Astrocyte (in vitro differentiated cells and primary cell): Measurements from ENCODE around the gene SAP30BP. TPM values are rescaled to one million over a fixed set of nuclear protein-coding genes. Genes with fewer than 3 reads are reported as not detected.

Source experiments
- DNase-seq: peaks from one replicate; pipeline ENCODE4 v3.0.0-alpha.2; 2010; ENCODE audit warnings: low read depth
- FAIRE-seq: peaks from 2 replicates; lab custom pipeline; 2011; peaks lifted over from hg19 to GRCh38; lab: Jason Lieb, UNC
- H2AFZ ChIP-seq: 2 replicates; pipeline ENCODE4 v1.6.0; 2012; ENCODE audit warnings: low read depth, low read length, inconsistent platforms
- H3K27ac ChIP-seq: 2 replicates; pipeline ENCODE4 v1.5.1; 2011; ENCODE audit warnings: low read depth, low read length, inconsistent platforms
- H3K27me3 ChIP-seq: 2 replicates; pipeline ENCODE4 v1.6.0; 2011; ENCODE audit warnings: low read length, inconsistent platforms; ENCODE audit not compliant: insufficient read depth
- H3K36me3 ChIP-seq: 2 replicates; pipeline ENCODE4 v1.5.1; 2011; ENCODE audit warnings: low read length, inconsistent platforms; ENCODE audit not compliant: insufficient read depth
- H3K4me1 ChIP-seq: 2 replicates; pipeline ENCODE4 v1.5.1; 2011; ENCODE audit warnings: low read length, inconsistent platforms; ENCODE audit not compliant: insufficient read depth
- H3K4me2 ChIP-seq: 2 replicates; pipeline ENCODE4 v1.6.0; 2012; ENCODE audit warnings: low read length, inconsistent platforms
- H3K4me3 ChIP-seq: 2 replicates; pipeline ENCODE4 v1.5.1; 2011; ENCODE audit warnings: low read depth, mild to moderate bottlenecking, low read length, inconsistent platforms; ENCODE audit not compliant: insufficient read depth
- H3K79me2 ChIP-seq: 2 replicates; pipeline ENCODE4 v1.6.0; 2012; ENCODE audit warnings: mild to moderate bottlenecking, low read length, inconsistent platforms; ENCODE audit not compliant: insufficient read depth
- H3K9ac ChIP-seq: 2 replicates; pipeline ENCODE4 v1.6.0; 2012; ENCODE audit warnings: mild to moderate bottlenecking, low read length, inconsistent platforms
- H3K9me3 ChIP-seq: 2 replicates; pipeline ENCODE4 v1.5.1; 2012; ENCODE audit warnings: low read depth, mild to moderate bottlenecking, low read length, inconsistent platforms; ENCODE audit not compliant: insufficient read depth
- H4K20me1 ChIP-seq: 2 replicates; pipeline ENCODE4 v1.6.0; 2012; ENCODE audit warnings: low read length, inconsistent platforms; ENCODE audit not compliant: insufficient read depth
- H3K27ac Mint-ChIP-seq: one replicate; pipeline ENCODE4 v1.8.0; 2021; ENCODE audit warnings: mild to moderate bottlenecking, mixed read lengths; ENCODE audit not compliant: unreplicated experiment
- H3K27me3 Mint-ChIP-seq: one replicate; pipeline ENCODE4 v1.8.0; 2021; ENCODE audit warnings: low read depth, mixed read lengths; ENCODE audit not compliant: unreplicated experiment
- H3K36me3 Mint-ChIP-seq: one replicate; pipeline ENCODE4 v1.8.0; 2021; ENCODE audit warnings: low read depth, mixed read lengths; ENCODE audit not compliant: unreplicated experiment
- H3K4me1 Mint-ChIP-seq: one replicate; pipeline ENCODE4 v1.8.0; 2021; ENCODE audit warnings: low read depth, mixed read lengths; ENCODE audit not compliant: unreplicated experiment
- H3K4me3 Mint-ChIP-seq: one replicate; pipeline ENCODE4 v1.8.0; 2021; ENCODE audit warnings: mild to moderate bottlenecking, moderate library complexity, mixed read lengths; ENCODE audit not compliant: unreplicated experiment
- H3K9me3 Mint-ChIP-seq: one replicate; pipeline ENCODE4 v1.8.0; 2021; ENCODE audit warnings: mild to moderate bottlenecking, mixed read lengths; ENCODE audit not compliant: unreplicated experiment
- EZH2 ChIP-seq: IDR thresholded peaks from 2 replicates; pipeline ENCODE4 v1.6.1; 2012; ENCODE audit warnings: mild to moderate bottlenecking, low read length, inconsistent platforms; ENCODE audit not compliant: insufficient read depth
- total RNA-seq: library from RNA; stranded (reverse); gene quantifications from 2 replicates; pipeline ENCODE4 v1.2.1, GENCODE V29; 2021
- TF ChIP-seq, protein P1 (sequence below): IDR thresholded peaks from 2 replicates; pipeline ENCODE4 v1.5.1; 2011; ENCODE audit warnings: low read depth, mild to moderate bottlenecking, inconsistent platforms, low read length, moderate library complexity; ENCODE audit not compliant: insufficient read depth

SAP30BP gene
- total RNA-seq, 1 donor from 2014 or later = 99.2 TPM

DNA sequence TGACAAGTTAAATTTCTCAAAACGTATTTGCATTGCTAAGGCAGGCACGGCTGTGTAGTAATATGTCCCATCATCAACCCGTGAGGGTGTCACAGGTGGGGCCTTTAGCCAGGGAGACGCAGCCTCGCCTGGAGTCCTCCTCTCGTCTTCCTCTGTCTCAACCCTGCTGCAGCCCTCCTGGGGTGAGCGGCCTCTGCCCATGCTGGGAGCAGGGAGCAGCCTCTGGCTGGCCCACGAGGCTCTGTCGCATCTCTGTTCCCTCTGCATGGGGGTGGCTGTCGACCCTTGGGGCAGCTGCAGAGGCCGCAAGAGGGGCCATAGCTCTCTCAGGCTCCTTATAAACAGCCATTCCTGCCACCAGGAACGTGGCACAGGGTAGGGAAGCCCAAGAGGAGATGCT is 34.7 kb upstream of the SAP30BP start:
- no peak overlapping the region for H3K27ac ChIP-seq
- no peak overlapping the region for H3K4me2 ChIP-seq
- Mint-ChIP-seq H3K27me3 (no peaks in the 10 kb centered on the region), H3K4me1 (peaks cover 6% of the 10 kb centered on the region), H3K4me3 (no peak overlapping the region), H3K9me3 (no peaks in the 10 kb centered on the region), H3K27ac (no peak overlapping the region), H3K36me3 (peaks cover 2% of the 10 kb centered on the region)
- DNase-seq (no peak), FAIRE-seq (no peak)
- H2AFZ ChIP-seq = no peak overlapping the region
- H3K79me2 ChIP-seq = no peaks in the 10 kb centered on the region
- H3K27me3 ChIP-seq = no peaks in the 10 kb centered on the region
- H3K36me3 ChIP-seq = no peaks in the 10 kb centered on the region
- H3K4me1 ChIP-seq = peaks cover 13% of the 10 kb centered on the region
- no peak overlapping the region for H3K4me3 ChIP-seq
- H4K20me1 ChIP-seq = peaks cover 7% of the 10 kb centered on the region
- no peak for TF ChIP-seq EZH2
- TF ChIP-seq, protein P1, sequence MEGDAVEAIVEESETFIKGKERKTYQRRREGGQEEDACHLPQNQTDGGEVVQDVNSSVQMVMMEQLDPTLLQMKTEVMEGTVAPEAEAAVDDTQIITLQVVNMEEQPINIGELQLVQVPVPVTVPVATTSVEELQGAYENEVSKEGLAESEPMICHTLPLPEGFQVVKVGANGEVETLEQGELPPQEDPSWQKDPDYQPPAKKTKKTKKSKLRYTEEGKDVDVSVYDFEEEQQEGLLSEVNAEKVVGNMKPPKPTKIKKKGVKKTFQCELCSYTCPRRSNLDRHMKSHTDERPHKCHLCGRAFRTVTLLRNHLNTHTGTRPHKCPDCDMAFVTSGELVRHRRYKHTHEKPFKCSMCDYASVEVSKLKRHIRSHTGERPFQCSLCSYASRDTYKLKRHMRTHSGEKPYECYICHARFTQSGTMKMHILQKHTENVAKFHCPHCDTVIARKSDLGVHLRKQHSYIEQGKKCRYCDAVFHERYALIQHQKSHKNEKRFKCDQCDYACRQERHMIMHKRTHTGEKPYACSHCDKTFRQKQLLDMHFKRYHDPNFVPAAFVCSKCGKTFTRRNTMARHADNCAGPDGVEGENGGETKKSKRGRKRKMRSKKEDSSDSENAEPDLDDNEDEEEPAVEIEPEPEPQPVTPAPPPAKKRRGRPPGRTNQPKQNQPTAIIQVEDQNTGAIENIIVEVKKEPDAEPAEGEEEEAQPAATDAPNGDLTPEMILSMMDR = no peak
- no peak overlapping the region for H3K9ac ChIP-seq
- no peaks in the 10 kb centered on the region for H3K9me3 ChIP-seq

DNA sequence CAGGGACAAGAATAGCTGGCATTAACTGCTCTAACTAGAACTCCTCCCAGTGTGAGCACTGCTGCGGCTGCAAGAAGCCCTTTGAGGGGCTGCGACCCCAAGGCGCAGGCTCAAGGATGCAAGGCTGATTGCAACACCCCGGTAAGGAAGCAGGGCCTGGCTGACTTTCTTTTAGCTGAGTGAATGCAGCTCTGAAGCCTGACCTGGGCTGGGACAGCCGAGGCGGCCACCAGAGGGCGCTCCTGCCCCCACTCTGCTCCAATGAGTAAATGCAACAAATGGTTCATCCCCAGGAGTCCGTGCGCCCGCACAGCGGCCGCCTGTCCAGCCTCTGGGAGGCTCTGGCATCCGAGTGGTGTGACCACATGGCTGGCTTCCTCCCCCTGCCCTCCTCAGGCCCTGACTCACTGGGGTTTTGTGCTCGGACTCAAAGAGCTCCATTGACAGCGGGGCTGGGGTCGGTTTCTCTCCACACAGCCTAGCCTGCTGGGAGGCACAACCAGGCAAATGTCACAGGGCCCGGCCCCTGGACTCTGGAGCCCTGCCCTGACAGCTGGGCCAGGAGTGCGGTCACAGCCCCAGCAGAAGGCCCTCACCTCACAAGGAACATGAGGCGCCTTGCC is 34.2 kb upstream of the SAP30BP start, which contains the start of gene SMIM5:
TSS of gene SMIM5 (plus strand) at position 572 of the 623 bp plus-strand sequence. CDS start 6,768 bp downstream, outside the sequence.
- DNase-seq (peak; percentile 75), FAIRE-seq (no peak)
- Mint-ChIP-seq H3K4me3 (peak within 1 kb of the TSS; percentile 5), H3K27ac (peak within 1 kb of the TSS; percentile 78), H3K4me1 (peaks cover 6% of the 10 kb centered on the region), H3K9me3 (no peaks in the 10 kb centered on the region), H3K27me3 (no peaks in the 10 kb centered on the region), H3K36me3 (peaks cover 5% of the 10 kb centered on the region)
- Histone ChIP-seq H4K20me1 (peaks cover 7% of the 10 kb centered on the region), H3K9ac (peak within 1 kb of the TSS; percentile 45), H3K9me3 (no peaks in the 10 kb centered on the region), H3K79me2 (no peaks in the 10 kb centered on the region), H3K4me1 (peaks cover 13% of the 10 kb centered on the region), H3K27me3 (no peaks in the 10 kb centered on the region), H3K4me3 (no peak within 1 kb of the TSS), H2AFZ (peak within 1 kb of the TSS; percentile 54), H3K4me2 (peak within 1 kb of the TSS; percentile 74), H3K36me3 (no peaks in the 10 kb centered on the region), H3K27ac (peak within 1 kb of the TSS; percentile 55)
- TF ChIP-seq, protein P1 = peak; percentile 92
- TF ChIP-seq EZH2 = no peak
